NCI-H748 (cell line): ENCODE data around the gene OXCT1.
A peak's percentile ranks its signal among the peaks of the same experiment; 100 is the strongest.
"Not testable (repeated sequence)": the region's sequence is repeated elsewhere in the genome, so short reads cannot be mapped to it uniquely, and the experiment has no call there.

Experiments
- DNase-seq: peaks from one replicate; lab custom pipeline; 2025; ENCODE audit not compliant: unreplicated experiment; lab: John Stamatoyannopoulos, UW

OXCT1 gene

GRCh38 chr5:41874512-41875060 is 4.4 kb upstream of the OXCT1 start:
- DNase-seq = no peak

GRCh38 chr5:41871852-41872251 is 1.6 kb upstream of the OXCT1 start:
- no peak for DNase-seq

GRCh38 chr5:41870627-41871048 is 413 bp upstream of the OXCT1 start:
- no peak for DNase-seq

GRCh38 chr5:41869151-41869723 is 988 bp downstream of the OXCT1 start:
- DNase-seq = peak; percentile 81

GRCh38 chr5:41863871-41864486 is 6.2 kb downstream of the OXCT1 start:
- no peak for DNase-seq

- no peak for DNase-seq
Observed at GRCh38 chr5:41858890-41859289, 11.3 kb downstream of the OXCT1 start.

- no peak for DNase-seq
Observed at GRCh38 chr5:41857989-41858388, 12.2 kb downstream of the OXCT1 start.

GRCh38 chr5:41856644-41857491 is 13.4 kb downstream of the OXCT1 start:
- DNase-seq = peak; percentile 86

GRCh38 chr5:41852293-41852692 is 17.9 kb downstream of the OXCT1 start:
- no peak for DNase-seq

- DNase-seq = no peak
Observed at GRCh38 chr5:41851116-41851515, 19.1 kb downstream of the OXCT1 start.

- DNase-seq = no peak
Observed at GRCh38 chr5:41848983-41849382, 21.2 kb downstream of the OXCT1 start.

- DNase-seq = not testable (repeated sequence)
Observed at GRCh38 chr5:41845751-41846150, 24.5 kb downstream of the OXCT1 start.

- DNase-seq = no peak
Observed at GRCh38 chr5:41844502-41844901, 25.7 kb downstream of the OXCT1 start.

- DNase-seq = peak; percentile 88
Observed at GRCh38 chr5:41843456-41844370, 26.5 kb downstream of the OXCT1 start.

GRCh38 chr5:41842777-41843176 is 27.4 kb downstream of the OXCT1 start:
- no peak for DNase-seq

GRCh38 chr5:41841325-41841724 is 28.9 kb downstream of the OXCT1 start:
- DNase-seq = no peak

- DNase-seq = no peak
Observed at GRCh38 chr5:41840251-41840650, 30.0 kb downstream of the OXCT1 start.

- DNase-seq = no peak
Observed at GRCh38 chr5:41837793-41838192, 32.4 kb downstream of the OXCT1 start.

- no peak for DNase-seq
Observed at GRCh38 chr5:41835645-41836044, 34.6 kb downstream of the OXCT1 start.

- DNase-seq = no peak
Observed at GRCh38 chr5:41834506-41834905, 35.7 kb downstream of the OXCT1 start.

- DNase-seq = no peak
Observed at GRCh38 chr5:41832430-41832829, 37.8 kb downstream of the OXCT1 start.
